Effector CD8-positive, alpha-beta T cell (primary cell): Measurements from ENCODE around the gene DIRAS1.

Experiments used
- DNase-seq: peaks from one replicate; lab custom pipeline; 2025; lab: John Stamatoyannopoulos, UW

The DIRAS1 gene

DNA sequence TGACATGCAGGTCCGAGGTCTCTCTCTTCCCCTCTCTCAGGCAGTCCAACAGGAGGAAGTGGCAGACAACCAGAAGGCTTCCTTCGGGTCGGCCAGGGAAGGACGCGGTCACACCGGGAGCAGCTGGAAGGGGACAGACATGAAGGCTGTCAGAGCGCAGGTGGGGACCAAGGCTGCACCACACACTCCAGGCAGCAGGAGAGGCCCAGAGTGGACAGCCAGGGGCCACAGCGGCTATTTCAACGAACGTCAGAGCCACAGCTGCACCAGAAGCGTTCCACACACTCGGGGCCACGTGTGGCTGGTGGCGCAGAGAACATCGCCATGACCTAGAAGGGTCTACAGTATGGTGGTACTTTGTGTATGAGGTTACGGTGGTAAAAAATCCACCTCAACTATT lies 34.6 kb upstream of the DIRAS1 start:
- no peak for DNase-seq

DNA sequence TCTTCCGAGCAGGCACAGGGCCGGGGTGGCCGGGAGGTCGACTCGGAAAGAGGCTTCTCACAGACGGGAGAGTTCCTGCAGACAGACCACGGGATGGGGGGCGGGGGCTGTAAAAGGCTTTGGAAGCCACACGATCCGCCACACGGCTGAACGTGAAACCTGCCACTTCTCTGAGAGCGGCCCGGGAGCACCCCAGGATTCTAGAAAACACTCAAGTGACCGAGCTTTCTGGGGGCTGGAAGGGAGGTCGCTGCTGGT lies 34.2 kb upstream of the DIRAS1 start:
- DNase-seq: no peak

DNA sequence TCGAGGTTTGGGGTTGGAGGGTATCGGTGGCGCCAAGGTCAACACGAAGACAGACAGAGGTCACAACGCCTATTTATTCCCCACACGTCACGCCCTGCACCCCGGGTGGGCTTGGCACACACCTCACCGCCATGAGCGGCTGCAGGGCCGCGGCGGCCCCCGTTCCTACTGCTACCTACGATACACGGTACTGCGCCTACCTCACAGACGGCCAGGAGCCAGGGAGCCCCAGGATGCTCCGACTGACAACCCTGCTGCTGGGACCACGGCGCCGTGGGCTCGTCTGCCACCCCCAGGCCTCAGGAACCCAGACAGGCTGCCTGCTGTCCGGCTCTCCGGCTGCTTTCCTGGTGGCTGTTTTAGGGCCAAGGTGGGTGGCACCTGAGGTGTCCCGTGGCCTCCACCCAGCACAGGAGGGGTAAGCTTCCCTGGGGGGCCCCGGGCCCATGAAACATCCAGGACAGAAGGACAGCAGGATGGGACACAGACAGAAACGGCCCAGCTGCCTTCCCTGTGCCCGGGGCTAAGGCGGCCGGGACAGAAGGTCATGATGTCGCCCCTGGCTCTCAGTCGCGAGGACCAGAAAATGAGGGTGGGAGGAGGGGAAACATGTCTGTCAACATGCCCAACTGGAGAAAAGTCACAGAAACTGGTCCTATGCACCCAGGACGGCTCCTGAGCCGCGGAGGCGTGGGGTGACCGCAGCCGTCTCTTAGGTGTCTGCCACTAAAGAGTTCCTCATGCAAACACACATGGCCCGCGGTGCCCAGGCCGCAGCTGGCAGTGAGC lies 33.7 kb upstream of the DIRAS1 start:
- no peak for DNase-seq

DNA sequence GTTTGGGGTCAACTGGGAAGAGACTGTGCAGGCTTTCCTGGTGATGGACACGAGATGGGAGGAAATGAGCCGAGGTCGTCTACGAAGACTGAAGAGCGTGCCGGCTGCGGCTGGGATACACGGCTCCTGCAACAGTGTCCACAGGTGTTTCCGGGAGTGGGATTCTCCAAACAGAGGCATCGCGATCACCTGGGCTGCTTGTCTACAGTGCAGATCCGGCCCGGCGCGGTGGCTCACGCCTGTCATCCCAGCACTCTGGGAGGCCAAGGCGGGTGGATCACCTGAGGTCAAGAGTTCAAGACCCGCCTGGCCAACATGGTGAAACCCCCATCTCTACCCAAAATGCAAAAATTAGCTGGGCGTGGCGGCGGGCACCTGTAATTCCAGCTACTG lies 30.3 kb upstream of the DIRAS1 start:
- DNase-seq: no peak

DNA sequence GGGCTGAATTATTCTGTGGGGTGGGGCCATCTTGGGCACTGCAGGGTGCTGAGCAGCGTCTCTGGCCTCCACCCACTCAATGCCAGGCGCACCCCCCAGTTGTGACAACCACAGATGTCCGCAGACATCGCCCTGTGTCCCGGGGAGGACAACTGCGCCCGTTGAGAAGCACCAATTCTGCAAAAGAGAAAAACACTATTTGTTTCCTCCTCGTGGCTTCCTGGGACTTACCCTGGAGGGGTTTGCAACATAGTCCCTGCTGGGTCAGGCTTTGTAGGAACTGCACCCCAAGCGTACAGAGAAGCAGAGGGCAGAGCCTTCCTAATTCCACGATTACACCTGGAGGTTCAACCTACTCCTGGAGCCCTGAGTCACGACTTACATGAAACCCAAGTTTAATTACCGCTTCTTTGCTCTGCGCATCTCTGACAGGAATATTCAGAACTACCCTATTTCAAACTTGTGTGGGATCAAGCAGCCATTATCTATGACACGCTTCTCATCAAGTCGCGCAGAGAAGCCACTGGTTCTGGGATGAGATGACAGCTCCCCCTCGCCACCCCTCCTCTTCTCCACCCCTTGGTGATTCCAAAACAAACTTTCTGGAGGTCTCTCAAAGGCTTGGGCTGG lies 29.8 kb upstream of the DIRAS1 start:
- no peak for DNase-seq

DNA sequence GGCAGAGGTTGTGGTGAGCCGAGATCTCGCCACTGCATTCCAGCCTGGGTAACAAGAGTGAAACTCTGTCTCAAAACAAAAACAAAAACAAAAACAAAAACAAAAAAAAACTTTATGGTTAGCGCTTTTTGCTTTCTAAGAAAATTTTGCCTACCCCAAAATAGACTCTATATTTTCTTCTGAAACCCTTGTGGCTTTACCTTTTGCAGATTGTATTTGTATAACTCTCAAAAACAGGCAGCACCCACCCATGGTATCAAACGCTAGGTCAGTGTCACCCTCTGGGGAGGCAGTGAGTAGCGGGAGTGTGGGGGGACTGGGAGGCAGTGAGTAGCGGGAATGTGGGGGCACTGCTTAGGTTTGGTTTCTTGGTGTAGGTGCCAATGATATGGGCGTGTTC lies 26.2 kb upstream of the DIRAS1 start:
- DNase-seq: no peak

DNA sequence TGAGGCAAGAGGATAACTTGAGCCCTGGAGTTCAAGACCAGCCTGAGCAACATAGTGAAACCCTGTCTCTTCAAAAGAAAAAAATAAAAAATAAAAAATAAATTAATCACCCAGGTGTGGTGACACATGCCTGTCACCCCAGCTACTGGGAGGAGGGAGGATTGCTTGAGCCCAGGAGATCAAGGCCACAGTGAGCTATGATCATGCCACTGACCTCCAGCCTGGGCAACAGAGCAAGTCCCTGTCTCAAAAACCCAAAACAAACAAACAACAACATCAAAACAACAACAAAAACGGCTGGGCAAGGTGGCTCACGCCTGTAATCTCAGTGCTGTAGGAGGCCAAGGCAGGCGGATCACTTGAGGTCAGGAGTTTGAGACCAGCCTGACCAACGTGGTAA lies 22.9 kb upstream of the DIRAS1 start:
- DNase-seq: no peak

DNA sequence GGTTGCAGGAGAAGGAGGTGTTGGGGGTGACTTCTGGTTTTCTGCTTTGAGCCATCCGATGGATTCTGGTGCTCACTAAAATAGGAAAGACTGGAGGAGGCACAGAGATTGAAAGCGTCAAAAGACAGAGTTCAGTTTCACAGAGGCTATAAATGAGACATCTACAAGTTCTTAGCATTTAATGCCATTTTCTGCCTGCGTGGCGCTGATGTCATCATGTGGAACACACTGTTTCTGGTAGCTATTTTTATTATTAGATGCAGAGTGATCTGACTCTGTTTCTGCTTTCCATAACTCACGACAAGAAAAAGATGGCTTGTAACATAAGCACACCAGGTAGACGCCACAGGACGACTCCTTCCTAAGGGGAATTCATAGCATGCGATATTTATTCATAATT lies 21.9 kb upstream of the DIRAS1 start:
- DNase-seq: no peak

DNA sequence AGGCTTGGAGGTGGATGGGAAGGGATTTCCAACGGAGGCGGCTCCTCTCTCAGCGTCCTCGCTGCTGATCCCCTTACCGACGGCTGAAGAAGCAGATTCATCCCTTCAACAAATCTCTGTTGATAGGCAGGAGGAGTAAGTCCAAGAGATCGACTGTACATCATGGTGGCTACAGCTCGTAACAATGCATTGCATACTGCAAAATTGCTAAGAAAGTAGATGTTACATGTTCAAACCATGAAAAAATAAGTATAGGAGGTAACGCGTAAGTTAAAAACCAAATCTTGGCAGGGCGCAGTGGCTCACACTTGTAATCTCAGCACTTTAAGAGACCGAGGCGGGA lies 19.1 kb upstream of the DIRAS1 start:
- no peak for DNase-seq

DNA sequence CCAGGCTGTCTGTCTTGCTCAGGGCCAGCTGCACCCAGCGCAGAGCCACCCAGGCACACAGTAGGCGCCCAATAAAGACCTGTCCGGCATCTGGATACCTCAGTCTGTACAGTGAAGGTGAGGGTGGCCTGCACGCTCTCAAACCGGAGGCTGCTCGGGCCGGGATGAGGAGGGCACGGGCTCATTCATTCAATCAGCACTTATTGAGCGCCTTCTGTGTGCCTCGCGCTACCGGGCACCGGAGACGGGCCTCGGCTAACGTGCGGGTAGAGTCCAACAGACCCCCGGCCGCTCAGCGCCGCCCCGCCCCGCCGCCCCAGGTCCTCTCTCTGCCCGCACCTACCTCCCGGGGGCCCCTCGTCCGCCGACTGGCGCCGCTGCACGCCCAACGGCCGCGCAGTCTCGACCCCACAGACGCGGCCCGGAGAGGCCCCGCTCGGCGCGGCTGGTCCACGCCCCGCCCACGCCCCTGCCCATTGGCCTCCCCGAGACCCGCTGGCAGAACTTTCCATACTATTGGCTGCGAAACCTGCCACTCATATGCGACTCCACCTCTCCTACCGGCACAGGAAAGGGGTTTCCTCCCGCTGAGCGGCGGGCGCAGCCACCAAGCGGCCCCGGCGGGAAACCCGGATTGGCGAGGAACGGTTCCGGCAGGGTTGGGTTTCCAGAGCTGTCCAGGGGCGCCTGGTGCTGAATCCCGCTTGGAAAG lies 18.6 kb upstream of the DIRAS1 start, which contains the start of gene SLC39A3:
TSS of gene SLC39A3 (minus strand) at position 416 of the 712 bp plus-strand sequence. CDS start 2,760 bp downstream, outside the sequence.
- peak; percentile 99 for DNase-seq

DNA sequence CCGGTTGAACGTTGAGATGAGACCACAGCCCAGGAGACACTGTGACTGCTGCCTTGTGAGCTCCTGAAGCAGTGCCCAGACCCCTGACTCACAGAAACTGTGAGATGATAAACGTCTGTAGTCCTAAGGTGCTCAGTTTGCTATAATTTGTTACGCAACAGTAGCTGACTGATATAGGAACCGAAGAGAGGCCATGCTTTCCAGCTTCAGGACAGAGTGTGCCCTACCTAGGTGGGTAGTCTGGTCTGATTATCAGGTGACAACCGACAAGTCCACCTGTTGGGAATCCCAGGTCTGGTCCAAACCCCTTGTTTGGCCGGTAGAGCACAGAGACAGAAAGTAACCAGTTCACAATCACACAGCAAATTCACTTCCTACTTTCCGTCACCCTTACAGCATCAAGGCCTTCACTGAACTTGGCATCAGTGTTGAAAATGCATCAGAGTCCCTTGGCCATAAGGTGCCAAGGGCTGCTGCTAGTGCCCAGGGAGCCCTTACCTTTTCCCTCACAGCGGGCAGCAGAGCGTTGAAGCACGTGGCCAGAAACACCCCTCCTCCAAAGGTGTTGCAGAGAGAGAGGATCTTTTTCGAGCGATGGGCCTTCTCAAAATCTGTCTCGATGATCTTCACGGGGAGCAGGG lies 15.5 kb upstream of the DIRAS1 start:
- no peak for DNase-seq

DNA sequence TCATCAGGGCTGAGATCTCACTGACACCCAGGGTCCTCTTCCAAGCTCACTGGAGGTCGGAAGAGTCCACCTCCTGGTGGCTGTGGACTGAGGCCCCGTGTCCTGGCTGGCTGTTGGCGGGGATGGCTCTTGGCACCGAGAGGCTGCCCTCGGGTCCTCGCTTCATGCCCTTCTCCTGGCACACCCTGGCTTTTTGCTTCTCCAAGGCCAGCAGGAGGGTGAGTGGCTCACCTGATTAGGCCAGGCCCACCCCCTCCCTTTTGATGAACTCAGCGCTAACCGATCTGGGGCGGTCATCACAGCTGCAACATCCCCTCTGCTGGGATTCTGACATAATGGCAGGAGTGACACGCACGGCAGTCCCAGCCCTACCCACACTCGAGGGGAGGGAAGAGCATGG lies 14.2 kb upstream of the DIRAS1 start:
- DNase-seq: no peak

DNA sequence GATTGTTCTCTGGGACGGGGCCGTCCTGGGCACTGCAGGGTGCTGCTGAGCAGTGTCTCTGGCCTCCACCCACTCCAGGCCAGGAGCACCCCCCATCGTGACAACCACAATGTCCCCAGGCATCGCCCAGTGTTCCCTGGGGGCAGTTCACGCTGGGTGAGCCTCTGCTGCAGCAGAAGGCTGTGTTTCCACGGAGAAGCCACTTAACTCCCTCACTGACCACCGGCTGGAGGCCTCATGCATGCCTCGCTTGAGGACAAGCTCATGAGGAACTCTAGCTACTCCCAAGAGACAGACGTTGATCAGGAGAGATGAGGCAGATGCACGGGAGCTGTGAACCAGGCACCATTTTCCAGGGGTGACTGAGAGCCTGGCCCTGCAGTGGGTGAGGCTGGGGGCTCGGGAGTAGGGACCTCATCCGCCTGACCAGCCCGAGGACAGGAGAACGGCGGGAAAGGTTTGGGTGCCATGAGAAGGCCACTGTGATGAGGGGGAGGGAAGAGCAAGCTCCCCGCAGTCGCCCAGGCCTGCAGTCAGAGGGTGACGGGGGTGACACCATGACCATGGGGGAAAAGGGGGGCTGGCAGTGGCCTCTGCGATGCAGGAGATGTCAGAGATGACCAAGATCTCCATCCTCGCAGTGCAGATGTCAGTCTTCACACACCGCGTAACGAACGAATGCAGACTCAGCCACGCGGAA lies 13.6 kb upstream of the DIRAS1 start:
- no peak for DNase-seq

DNA sequence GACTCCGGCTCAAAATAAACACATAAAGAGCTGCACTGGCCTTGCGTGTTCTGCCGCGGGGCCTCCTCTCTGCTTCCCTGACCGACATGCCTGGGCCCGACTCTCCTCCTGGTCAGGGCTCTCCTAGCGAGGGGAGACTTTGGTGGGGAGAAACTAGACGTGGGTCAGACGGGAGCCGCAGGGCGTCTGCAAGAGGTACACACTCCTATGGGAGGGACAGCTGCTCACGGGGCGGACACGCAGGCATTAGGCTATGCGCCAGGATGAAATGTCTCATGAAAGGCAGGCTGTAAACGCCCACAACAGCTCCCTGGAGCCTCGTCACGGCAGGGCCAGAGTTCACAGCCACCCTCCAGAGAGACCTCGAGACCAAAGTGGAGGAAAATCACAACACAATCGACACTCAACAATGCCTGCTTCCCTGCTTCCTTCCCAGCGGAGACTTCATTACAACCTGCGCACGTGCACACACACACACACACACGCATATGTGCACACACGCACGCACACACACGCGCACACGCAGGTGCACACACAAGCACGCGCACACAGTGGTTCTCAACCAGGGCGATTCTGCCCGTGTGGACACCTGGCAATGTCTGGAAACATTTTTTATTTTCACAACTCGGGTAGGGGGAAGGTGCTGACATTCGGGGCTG lies 12.9 kb upstream of the DIRAS1 start:
- no peak for DNase-seq

DNA sequence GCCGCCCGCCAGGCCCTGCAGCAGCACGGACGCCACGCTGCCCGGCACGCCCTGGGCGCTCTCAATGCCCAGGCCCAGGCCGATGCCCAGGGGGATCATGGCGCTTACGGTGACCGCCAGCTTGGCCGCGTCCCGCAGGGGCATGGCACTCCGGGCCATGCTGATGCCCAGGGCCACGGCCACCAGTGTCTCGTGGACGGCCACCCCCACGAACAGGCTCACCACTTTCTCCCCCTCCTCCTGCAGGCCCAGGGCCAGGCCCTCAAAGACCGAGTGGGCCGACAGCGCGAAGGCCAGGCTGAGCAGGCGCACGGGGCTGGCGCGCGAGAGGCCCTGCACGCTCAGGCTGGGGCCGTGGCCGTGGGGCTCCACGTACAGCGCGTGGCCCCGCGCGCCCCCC lies 11.7 kb upstream of the DIRAS1 start:
- DNase-seq: no peak

DNA sequence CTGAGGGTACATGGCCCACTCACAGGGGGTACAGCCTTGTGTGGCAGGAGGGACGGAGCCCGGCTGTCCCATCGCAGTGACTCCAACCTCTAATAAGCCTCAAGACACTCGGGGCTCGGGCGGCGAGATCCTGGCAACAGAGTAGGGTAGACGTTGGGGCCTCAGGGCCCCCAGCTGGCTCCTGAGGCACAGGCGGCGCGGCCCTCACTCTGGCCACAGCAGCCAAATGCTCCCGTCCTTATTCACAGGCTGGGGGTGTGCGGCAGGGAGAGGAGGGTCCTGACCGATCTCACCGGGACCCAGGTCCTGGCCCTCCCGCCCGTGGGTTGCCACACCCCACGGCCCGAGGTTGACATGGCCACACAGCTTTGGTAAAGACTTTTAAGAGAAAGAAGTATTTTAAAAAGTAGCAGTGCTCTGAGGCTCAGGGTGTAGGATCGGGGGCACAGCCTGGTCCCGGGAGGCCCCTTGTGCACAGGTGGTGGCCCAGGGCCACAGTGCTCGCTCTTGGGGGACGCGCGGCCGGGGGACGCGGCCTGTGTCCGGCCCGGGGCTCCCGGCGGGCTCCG lies 11.1 kb upstream of the DIRAS1 start:
- no peak for DNase-seq

DNA sequence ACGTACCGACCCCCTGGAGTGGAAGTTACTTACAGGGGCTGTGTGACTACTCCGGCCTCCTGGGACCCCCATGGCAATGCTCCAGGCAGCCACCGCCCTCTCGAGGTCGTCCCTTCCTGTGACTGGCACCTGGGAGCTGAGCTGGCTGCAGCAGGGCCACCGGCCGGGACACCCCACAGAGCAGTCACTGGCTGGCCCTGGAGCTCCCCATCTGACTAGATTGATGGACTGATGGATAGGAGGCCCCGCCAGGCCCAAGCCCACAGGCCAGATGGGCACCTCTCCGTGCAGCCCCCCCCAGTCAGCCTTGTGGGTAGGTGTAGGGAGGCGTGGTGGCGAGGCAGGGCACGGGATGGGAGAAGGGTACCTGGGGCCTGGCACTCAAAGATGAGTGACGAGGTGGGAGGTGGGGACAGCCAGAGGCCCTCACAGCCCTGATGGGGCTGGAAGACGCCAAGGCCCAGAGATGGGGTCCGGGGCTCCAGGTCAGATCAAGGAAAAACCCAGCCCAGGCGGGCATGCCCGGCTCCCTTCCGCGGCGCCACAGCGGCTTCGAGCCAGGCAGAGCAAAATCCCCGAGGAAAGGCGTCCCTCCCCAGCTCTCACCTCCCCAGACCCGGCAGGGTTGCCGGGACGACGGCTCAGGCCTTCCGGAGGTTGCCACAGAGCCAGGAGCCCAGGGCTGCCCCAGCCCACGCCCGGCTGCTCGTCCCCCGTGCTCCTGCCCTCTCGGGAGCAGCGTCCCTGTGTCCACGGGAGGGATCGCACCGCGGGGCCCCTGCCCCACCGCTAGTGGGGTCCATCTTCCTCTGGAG lies 10.2 kb upstream of the DIRAS1 start:
- DNase-seq: no peak

DNA sequence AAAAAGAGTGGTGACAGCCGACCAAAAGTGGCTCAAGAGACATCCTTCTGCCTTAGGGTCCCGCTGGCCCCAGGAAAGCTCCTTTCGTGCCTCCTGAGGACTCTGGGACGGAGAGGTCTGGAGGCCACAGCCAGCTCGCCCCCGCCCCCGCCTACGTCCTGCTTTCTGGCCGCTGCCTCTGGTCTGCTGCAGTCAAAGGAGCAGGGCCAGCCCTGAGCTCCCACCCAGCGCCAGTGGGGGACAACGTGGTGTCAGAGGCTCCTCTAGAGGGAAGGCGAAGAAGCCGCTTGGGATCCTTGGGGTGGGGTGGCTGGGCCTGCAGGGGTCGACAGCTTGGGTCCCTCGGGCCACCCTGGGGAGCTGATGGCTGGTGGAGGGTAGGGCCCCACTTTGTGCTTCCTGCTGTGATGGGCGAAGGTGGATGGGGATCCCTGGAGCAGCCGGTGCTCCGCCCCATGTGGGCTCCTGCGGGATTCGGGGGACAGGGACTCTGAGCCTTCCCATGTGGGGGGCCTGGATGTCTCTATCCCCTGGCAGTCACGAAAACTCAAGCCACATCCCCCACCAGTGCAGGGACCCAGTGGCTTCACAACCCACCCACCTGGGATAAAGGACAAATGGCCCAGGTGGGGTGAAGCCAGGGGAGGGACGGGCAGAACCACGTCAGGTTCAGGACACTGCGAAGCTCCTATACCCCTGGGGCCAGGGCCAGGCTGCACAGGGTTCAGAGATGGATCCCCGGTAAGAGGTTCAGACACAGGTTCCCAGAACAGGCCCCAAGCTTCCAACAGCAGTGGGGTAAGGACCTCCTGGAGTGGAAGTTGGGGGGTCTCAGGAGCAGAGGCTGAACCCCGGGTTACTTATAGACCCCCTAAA lies 9.0 kb upstream of the DIRAS1 start:
- no peak for DNase-seq

DNA sequence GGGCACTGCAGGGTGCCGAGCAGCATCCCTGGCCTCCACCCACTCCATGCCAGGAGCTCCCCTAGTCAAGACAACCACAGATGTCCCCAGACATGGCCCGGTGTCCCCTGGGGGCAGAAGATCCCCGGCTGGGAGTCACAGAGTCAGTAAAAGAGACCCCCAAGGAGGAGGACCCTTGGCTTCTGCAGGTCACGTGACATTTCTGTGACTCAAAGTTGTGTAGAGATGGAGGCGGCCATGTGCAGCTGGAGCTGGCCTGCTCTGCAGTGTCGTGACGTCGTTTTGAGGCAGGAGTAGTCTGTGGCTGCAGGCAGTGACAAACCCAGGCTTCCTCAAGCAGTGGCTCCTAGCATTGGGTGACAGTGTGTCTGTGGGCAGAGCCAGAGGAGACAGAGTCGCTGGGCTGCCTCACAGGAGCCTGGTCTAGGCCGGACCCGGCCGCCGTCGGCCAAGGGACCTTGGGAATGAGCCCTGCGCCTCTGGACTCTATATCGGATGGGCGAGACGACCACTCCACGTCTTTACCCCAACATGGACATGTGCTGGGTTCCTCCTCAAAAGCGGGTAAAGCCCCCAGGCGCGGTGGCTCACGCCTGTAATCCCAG lies 7.7 kb upstream of the DIRAS1 start:
- no peak for DNase-seq
